ENCODE results near the gene BCAR1.
"Not testable (repeated sequence)": the region's sequence is repeated elsewhere in the genome, so short reads cannot be mapped to it uniquely, and the experiment has no call there.

Gene BCAR1

GRCh38 chr16:75224306-75225082, 26.9 kb downstream of the BCAR1 start:
- no peak for DNase-seq

DNA sequence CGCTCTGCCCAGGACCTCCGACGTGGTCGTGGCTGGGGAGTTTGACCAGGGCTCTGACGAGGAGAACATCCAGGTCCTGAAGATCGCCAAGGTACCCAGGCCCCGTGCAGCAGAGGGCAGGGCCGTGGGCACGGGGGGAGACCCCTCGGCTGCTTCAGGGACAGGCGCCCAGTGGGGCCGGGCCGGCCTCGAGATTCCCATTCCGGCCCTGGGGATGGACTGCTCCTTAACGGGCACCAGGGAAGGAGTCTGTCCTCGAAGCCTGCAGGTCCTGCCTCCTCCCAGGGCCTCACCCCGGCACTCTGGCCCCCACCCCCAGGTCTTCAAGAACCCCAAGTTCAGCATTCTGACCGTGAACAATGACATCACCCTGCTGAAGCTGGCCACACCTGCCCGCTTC, 28.3 kb downstream of the BCAR1 start:
- not testable (repeated sequence) for DNase-seq

DNA sequence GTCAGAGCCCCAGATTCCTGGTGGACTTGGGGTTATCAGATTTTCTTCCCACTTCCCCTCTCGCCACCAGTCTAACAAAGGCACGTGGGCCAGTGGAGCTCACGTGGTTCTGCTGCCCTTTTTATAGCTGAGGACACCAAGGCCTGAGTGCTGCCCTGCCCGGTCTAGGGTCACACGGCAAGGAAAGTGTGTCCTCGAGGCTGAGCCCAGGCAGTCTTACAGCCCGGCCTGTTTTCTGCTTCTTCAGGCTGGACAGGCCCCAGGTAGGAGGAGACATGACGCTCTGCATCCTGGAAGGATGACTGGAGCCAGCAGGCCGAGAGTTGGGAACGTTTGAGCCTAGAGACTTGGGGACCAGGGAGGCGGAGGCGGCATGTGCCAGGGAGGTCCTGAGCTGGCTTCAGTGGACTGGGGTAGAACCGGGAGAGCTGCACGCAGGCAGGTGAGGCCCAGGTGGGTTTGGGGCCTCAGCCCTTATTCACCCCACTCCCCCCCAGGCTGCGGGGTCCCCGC, 29.1 kb downstream of the BCAR1 start:
- no peak for DNase-seq

GRCh38 chr16:75219838-75220237, 31.6 kb downstream of the BCAR1 start:
- no peak for DNase-seq

GRCh38 chr16:75219088-75219487, 32.3 kb downstream of the BCAR1 start:
- DNase-seq = no peak

- DNase-seq = peak; percentile 4
These were observed 33.0 kb downstream of the BCAR1 start, which contains the start of gene CTRB1 for GRCh38 chr16:75218256-75219076. CTRB1 (plus strand) TSS chr16:75218988; CDS start chr16:75219008, 20 bp downstream.

DNA sequence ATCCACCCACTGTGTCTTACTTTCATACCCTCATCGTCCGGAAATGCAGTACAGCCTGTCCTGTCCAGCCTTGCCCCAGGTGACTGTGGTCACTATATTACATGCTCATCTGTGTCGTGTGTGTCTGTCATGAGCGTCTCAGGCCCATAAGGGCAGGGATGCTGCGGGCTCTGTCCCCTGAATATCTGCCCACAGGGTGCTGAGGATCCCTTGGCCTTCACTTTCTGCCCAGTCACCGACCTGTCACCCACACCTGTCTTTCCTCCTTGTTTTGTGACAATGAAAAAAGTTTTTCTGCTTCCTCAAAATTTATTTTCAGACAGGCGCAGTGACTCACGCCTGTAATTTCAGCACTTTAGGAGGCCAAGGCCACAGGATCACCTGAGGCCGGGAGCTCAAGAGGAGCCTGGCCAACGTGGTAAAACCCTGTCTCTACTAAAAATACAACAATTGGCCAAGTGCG, 34.0 kb downstream of the BCAR1 start:
- no peak for DNase-seq

GRCh38 chr16:75216576-75216975, 34.8 kb downstream of the BCAR1 start:
- no peak for DNase-seq

DNA sequence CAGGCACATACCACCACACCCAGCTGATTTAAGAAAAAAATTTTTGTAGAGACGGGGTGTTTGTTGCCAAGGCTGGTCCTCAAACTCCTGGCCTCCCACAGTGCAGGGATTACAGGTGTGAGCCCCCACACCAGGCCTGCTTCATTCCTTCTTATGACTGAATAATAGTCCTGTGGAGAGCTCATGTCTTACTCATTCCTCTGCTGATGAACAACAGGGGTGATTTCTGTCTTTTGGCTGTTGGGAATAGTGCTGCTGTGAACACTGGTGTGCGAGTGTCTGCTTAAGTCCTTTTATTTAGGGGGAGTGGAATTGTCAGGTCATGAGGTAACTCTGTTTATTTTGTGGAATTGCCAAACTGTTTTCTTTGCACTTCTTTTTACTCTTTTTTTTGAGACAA, 35.3 kb downstream of the BCAR1 start:
- no peak for DNase-seq

GRCh38 chr16:75211286-75211685, 40.1 kb downstream of the BCAR1 start:
- not testable (repeated sequence) for DNase-seq

DNA sequence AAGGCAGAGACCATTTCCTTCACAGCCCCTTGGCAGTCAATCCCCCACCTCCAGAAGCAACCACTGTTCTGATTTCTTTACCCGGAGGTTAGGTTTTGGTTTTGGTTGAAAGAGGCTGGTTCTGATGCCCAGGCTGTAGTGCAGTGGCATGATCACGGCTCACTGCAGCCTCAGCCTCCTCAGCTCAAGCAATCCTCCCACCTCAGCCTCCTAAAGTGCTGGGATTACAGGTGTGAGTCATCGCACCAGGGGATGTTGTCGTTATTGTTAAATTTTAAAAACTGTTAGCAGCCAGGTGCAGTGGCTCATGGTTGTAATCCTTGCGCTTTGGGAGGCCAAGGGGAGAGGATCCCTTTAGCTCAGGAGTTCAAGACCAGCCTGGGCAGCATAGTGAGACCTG, 41.5 kb downstream of the BCAR1 start:
- no peak for DNase-seq

DNA sequence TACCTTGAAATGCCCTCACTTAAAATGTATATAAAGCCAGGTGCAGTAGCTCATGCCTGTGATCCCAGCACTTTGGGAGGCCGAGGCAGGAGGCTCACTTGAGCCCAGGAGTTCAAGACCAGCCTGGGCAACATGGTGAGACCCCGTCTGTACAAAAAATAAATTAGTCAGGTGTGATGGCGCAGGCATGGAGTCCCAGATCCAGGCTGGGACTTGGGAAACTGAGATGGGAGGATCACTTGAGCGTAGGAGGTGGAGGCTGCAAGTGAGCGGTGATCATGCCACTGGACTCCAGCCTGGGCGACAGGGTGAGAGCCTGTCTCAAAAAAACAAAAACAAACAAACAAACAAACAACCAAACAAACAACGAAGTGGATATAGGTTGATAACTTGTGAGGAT, 41.9 kb downstream of the BCAR1 start:
- not testable (repeated sequence) for DNase-seq

DNA sequence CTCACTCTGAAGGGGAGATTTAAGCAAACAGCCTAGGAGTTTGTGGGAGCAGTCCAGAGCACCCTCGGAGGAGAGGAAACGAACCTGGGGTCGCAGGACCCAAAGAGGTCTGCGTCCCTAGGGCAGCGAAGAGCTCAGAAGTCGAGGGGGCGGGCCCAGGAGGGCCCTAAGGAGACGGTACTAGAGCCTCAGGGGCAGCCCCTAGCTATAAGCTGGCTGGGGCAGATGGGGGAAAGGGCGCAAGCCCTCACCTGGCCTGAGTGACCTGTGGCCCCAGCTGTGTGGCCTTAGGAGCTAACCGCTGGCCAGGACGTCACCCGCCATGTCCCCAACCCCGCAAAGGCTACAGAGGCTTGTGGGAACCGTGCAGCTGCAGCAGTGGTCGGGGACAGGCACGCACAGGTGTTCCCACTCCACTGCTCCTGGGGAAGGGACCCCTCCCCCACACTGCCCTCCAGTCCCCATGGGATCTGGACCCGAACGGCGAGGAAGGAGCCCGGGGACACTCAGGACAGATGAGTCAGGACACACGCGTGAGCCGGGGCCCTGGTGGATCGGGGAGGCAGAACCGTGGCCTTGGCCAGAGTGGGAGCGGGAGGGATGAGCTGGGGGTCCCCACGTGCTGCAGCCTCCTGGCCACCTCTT, 42.4 kb downstream of the BCAR1 start:
- no peak for DNase-seq

DNA sequence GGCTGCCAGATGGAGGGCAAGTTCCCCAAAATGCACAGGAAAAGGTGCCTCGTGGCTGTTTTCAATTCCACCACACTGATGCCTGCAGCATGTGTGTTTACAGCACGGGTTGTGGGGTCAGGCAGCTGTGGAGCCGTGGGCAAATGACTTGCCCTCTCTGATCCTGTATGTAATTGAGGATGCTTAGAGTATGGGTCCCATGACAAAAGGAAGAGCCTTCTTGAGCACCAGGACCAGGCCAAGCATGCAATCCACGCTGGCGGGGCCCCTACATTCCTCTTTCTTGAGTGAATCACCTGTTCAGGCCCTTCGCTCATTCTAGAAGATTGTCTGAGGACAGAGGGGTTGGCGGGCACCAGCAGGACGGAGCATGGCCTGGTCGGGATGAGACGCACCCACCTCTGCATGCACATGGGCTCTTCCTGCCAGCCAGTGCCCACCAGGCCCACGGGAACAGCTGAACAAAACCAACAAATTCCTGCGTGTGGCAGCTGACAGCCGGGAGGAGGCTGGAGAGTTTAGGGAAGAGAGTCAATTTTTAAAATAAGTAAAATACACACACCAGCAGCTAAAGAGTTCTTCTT, 43.1 kb downstream of the BCAR1 start:
- DNase-seq = no peak

- no peak for DNase-seq
These were observed 43.6 kb downstream of the BCAR1 start for GRCh38 chr16:75207831-75208230.

GRCh38 chr16:75206749-75207451, 44.5 kb downstream of the BCAR1 start, which contains the start of gene CTRB2:
CTRB2 (minus strand) TSS chr16:75207161; CDS start chr16:75207141, 20 bp downstream.
- DNase-seq = no peak

DNA sequence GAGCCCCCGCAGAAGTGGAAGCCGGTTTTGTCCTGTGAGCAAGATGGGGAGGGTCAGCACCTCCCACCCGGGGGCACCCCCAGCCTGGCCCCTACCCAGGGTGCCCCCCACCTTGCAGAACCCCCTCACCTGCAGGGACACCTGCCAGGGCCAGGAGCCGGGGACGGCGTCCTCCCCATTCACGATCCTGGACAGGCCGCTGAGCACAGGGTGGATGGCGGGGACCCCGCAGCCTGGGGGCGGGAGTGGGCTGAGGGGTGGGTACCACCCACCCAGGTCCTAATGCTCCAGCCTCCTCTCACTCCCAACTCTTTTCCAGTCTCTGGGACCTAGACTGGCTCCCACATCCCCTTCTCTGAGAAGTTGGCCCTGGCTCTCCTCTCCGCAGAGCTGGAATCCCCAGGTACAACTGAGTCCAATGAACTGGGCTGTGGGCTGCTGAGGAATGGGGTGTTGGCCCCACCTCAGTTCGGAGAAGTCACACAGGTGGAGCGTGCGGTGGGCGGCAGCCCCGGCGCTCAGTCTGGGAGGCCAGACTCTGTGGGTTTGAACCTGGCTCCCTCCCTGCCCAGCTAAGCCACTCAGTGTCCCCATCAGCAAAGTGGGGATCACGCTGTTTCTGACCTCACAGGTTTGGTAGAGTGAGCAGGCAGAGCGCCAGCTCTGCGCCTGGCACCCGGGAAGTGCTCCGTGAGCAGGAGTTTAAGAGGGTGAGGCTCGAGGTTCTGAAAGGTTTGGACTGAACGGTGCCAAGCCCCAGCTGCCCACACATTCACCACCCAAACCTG, 45.3 kb downstream of the BCAR1 start:
- DNase-seq = not testable (repeated sequence)

DNA sequence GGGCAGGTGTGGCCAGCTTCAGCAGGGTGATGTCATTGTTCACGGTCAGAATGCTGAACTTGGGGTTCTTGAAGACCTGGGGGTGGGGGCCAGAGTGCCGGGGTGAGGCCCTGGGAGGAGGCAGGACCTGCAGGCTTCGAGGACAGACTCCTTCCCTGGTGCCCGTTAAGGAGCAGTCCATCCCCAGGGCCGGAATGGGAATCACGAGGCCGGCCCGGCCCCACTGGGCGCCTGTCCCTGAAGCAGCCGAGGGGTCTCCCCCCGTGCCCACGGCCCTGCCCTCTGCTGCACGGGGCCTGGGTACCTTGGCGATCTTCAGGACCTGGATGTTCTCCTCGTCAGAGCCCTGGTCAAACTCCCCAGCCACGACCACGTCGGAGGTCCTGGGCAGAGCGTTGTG, 46.0 kb downstream of the BCAR1 start:
- DNase-seq = not testable (repeated sequence)

GRCh38 chr16:75204905-75205304, 46.5 kb downstream of the BCAR1 start:
- not testable (repeated sequence) for DNase-seq

- DNase-seq = no peak
These were observed 47.0 kb downstream of the BCAR1 start for GRCh38 chr16:75204410-75204758.

Data from activated CD4-positive, alpha-beta T cell treated with anti-CD3 and anti-CD28 coated beads, Interleukin-10, Interleukin-2, amounts not matched to agents 100 ng/mL and 50 ng/mL, durations not matched to agents 16 hours and 8 hours (primary cell).